ENCODE data around the gene MEX3A. TPM values are rescaled to one million over a fixed set of nuclear protein-coding genes. Genes with fewer than 3 reads are reported as not detected.
A peak's percentile ranks its signal among the peaks of the same experiment; 100 is the strongest.

The MEX3A gene, protein sequence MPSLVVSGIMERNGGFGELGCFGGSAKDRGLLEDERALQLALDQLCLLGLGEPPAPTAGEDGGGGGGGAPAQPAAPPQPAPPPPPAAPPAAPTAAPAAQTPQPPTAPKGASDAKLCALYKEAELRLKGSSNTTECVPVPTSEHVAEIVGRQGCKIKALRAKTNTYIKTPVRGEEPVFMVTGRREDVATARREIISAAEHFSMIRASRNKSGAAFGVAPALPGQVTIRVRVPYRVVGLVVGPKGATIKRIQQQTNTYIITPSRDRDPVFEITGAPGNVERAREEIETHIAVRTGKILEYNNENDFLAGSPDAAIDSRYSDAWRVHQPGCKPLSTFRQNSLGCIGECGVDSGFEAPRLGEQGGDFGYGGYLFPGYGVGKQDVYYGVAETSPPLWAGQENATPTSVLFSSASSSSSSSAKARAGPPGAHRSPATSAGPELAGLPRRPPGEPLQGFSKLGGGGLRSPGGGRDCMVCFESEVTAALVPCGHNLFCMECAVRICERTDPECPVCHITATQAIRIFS
- total RNA-seq (2022): 3.3 and 5.0 TPM in 2 replicates
- percentile 40 among the genes with signal in this experiment for Bru-seq, nascent RNA
- percentile 55 among the genes with signal in this experiment for BruChase-seq, experiment 1, labeled RNA remaining after a 6-hour chase
- percentile 70 among the genes with signal in this experiment for BruChase-seq, experiment 2, labeled RNA remaining after a 2-hour chase
- long read RNA-seq, partial matches to known transcripts: 0 of 3 reads
- long read RNA-seq, other reads (novel, unspliced or antisense): 3 of 3 reads

DNA sequence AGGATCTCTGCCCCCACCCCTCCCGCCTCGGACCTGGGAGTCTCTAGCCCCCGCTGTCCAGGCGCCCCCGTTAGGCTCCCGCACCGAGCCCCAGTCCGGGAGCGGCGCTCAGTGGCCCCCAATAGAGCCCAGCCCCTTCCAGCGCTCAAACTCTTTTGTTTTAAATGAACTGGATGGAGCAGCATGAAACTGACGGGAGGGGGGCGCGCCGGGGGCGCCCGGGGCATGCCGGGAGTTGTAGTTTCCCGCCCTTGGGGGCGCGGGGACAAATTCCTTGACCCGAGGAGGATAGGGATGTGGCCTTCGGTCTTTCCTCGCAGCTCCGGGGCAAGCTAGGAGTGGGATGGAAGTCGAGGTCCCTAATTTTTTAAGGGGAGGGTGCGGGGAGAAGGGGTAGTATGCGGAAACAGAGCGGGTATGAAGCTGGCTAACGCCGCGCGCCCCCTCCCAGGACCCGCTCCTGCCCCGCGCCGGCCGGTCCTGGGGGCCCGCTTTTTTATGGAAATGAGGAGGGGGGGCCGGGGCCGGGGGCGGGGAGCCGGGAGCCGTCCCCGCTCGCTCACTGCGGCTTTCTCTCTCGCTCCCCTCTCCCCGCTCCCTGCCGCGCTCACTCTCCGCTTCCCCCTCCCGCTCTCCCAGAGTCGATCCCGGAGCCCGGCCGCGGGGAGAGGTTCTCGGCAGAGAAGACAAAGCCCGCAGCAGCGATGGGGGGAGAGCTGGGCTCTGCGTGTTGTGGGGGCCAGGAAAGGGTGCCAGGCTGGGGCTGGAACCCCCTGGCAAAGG, at the start of gene MEX3A:
Gene MEX3A (minus strand): TSS at position 157 of the 783 bp plus-strand sequence. CDS start 467 bp downstream, outside the sequence.
- Mint-ChIP-seq H3K9me3 (ENCODE audit: low read depth, unreplicated experiment) (no peaks in the 10 kb centered on the region), H3K27ac (ENCODE audit: unreplicated experiment) (no peak within 1 kb of the TSS), H3K27me3 (ENCODE audit: unreplicated experiment) (no peaks in the 10 kb centered on the region), H3K4me3 (ENCODE audit: low read depth, unreplicated experiment) (peak within 1 kb of the TSS; percentile 76), H3K4me1 (ENCODE audit: low read depth, unreplicated experiment) (peaks cover 19% of the 10 kb centered on the region), H3K36me3 (ENCODE audit: insufficient read depth, unreplicated experiment) (peaks cover 25% of the 10 kb centered on the region)
- TF ChIP-seq, protein P1, sequence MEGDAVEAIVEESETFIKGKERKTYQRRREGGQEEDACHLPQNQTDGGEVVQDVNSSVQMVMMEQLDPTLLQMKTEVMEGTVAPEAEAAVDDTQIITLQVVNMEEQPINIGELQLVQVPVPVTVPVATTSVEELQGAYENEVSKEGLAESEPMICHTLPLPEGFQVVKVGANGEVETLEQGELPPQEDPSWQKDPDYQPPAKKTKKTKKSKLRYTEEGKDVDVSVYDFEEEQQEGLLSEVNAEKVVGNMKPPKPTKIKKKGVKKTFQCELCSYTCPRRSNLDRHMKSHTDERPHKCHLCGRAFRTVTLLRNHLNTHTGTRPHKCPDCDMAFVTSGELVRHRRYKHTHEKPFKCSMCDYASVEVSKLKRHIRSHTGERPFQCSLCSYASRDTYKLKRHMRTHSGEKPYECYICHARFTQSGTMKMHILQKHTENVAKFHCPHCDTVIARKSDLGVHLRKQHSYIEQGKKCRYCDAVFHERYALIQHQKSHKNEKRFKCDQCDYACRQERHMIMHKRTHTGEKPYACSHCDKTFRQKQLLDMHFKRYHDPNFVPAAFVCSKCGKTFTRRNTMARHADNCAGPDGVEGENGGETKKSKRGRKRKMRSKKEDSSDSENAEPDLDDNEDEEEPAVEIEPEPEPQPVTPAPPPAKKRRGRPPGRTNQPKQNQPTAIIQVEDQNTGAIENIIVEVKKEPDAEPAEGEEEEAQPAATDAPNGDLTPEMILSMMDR (IDR thresholded peaks at IDR 0.05; ENCODE audit: unreplicated experiment): no peak
- DNase-seq: peak; percentile 83
- intact Hi-C loops (cut with micrococcal nuclease; ENCODE audit: unreplicated experiment): no loop called here
- no TSS peak for BruUV-seq (replicated peaks)
- CTCF ChIA-PET: interaction anchor here (0.5 to 2.2 kb wide), 3 partner anchors 48 to 145 kb away, joined by 3 to 10 read pairs (median 6); no protein-coding TSS in a partner anchor

DNA sequence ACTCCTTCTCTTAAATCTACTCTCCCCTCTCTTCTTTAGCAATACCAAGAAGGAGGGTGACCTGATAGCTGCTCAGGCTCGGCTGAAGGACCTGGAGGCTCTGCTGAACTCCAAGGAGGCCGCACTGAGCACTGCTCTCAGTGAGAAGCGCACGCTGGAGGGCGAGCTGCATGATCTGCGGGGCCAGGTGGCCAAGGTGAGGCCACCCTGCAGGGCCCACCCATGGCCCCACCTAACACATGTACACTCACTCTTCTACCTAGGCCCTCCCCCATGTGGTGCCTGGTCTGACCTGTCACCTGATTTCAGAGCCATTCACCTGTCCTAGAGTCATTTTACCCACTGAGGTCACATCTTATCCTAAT, 48.3 kb upstream of the MEX3A start:
- H3K36me3 Mint-ChIP-seq (ENCODE audit: insufficient read depth, unreplicated experiment): peaks cover 94% of the 10 kb centered on the region
- no TSS peak for BruUV-seq (replicated peaks)
- H3K9me3 Mint-ChIP-seq (ENCODE audit: low read depth, unreplicated experiment): no peaks in the 10 kb centered on the region
- H3K4me1 Mint-ChIP-seq (ENCODE audit: low read depth, unreplicated experiment): peaks cover 50% of the 10 kb centered on the region
- H3K27ac Mint-ChIP-seq (ENCODE audit: unreplicated experiment): peak overlapping the region; percentile 99
- H3K27me3 Mint-ChIP-seq (ENCODE audit: unreplicated experiment): no peaks in the 10 kb centered on the region
- no peak overlapping the region for H3K4me3 Mint-ChIP-seq (ENCODE audit: low read depth, unreplicated experiment)
- CTCF ChIA-PET: interaction anchor here (1.0 to 11.1 kb wide), 9 partner anchors 11 to 95 kb away, joined by 3 to 356 read pairs (median 4); partner anchors contain the start of genes LMNA, PMF1 and RAB25
- TF ChIP-seq, protein P1 (IDR thresholded peaks at IDR 0.05; ENCODE audit: unreplicated experiment): peak; percentile 3
- DNase-seq: no peak
- intact Hi-C loops (cut with micrococcal nuclease; ENCODE audit: unreplicated experiment): loop anchor here (1.0 kb wide), 2 partner anchors 34 to 40 kb away; no protein-coding TSS in a partner anchor

DNA sequence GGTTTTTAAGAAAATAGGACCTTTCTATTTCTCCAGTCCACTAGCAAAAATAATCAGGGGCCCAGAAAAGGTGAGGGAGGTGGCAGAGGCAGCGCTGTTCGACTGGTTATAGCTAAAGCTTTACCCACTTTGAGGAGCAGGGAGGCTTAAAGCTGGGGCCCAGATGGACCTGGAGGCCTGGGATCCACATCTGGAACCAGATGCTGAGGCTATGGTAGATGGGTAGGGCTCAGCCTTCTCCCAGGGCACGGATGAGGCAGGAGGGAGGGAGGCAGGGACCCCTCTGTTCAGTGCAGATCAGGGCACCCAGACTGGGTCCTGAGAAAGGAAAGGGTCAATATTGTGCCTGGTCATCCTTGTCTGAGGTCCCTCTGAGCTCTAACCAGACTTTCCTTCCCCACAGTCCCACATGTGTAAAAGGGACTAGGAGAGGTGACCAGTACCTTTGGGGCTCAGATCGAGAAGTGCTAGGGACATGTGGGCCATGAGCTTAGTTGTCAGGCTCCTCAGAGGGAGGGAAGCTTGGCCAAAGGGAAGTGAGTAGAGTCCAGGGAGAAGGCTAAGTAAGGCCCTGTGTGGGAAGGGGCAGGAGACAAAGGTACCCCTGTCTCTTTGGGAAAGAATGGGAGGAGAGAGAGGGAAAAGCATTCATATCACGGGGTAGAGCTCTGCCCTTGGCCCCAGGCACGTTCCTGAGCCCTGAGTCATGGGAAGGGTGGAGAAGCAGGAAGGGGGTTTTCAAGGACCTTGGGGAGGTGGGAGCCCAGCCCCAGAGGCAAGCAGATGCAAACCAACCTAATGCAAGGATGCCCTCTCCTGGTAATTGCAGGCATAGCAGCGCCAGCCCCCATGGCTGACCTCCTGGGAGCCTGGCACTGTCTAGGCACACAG, 47.7 kb upstream of the MEX3A start:
- H3K27ac Mint-ChIP-seq (ENCODE audit: unreplicated experiment): peak overlapping the region; percentile 99
- DNase-seq: peak; percentile 99
- H3K27me3 Mint-ChIP-seq (ENCODE audit: unreplicated experiment): no peaks in the 10 kb centered on the region
- H3K4me1 Mint-ChIP-seq (ENCODE audit: low read depth, unreplicated experiment): peaks cover 57% of the 10 kb centered on the region
- TSS peak; percentile 46 for BruUV-seq (replicated peaks)
- H3K4me3 Mint-ChIP-seq (ENCODE audit: low read depth, unreplicated experiment): peak overlapping the region; percentile 57
- no peaks in the 10 kb centered on the region for H3K9me3 Mint-ChIP-seq (ENCODE audit: low read depth, unreplicated experiment)
- CTCF ChIA-PET: interaction anchor here (0.6 to 11.1 kb wide), 14 partner anchors 10 to 362 kb away, joined by 3 to 356 read pairs (median 4); partner anchors contain the start of genes LMNA, PMF1 and RAB25
- H3K36me3 Mint-ChIP-seq (ENCODE audit: insufficient read depth, unreplicated experiment): peaks cover 94% of the 10 kb centered on the region
- intact Hi-C loops (cut with micrococcal nuclease; ENCODE audit: unreplicated experiment): loop anchor here (1.0 kb wide), 2 partner anchors 34 to 40 kb away; no protein-coding TSS in a partner anchor
- TF ChIP-seq, protein P1 (IDR thresholded peaks at IDR 0.05; ENCODE audit: unreplicated experiment): peak; percentile 99

Measured in Calu3 (cell line).